Muscle of leg (tissue), 11 donors: ENCODE data around the gene MBTPS1. TPM values are rescaled to one million over a fixed set of nuclear protein-coding genes. Genes with fewer than 3 reads are reported as not detected.
A peak's percentile ranks its signal among the peaks of the same experiment; 100 is the strongest.

Source experiments
- DNase-seq: peaks from one replicate; pipeline ENCODE4 v3.0.0; 2013
- H3K27ac ChIP-seq: one replicate; pipeline ENCODE4 v1.5.1; 2013; ENCODE audit warnings: mild to moderate bottlenecking, low read length, control low read depth
- H3K27me3 ChIP-seq: one replicate; pipeline ENCODE4 v1.6.1; 2013; ENCODE audit warnings: low read length; ENCODE audit not compliant: control insufficient read depth, insufficient read depth
- H3K36me3 ChIP-seq: one replicate; pipeline ENCODE4 v1.6.1; 2013; ENCODE audit warnings: low read length; ENCODE audit not compliant: control insufficient read depth, insufficient read depth
- H3K4me1 ChIP-seq: one replicate; pipeline ENCODE4 v1.6.1; 2013; ENCODE audit warnings: low read length; ENCODE audit not compliant: control insufficient read depth, insufficient read depth
- H3K4me3 ChIP-seq: one replicate; pipeline ENCODE4 v1.5.1; 2013; ENCODE audit warnings: low read length, control low read depth
- H3K9me3 ChIP-seq: replicated peaks from 2 replicates; pipeline ENCODE4 v1.6.1; 2013; ENCODE audit warnings: low read depth, low read length; ENCODE audit not compliant: control insufficient read depth
- WGBS: methylation state at CpG from one replicate; pipeline ENCODE4 v1.1.5; 2013; ENCODE audit warnings: missing lambda C conversion rate; ENCODE audit not compliant: insufficient coverage; 5-methylcytosine and 5-hydroxymethylcytosine counted together
- polyA plus RNA-seq, 8 donors: library from polyadenylated mRNA; unstranded; fragments of 120-200 nt; gene quantifications; one replicate each; pipeline versions ENCODE4 v1.2.1 to v1.2.3, GENCODE V29; 2013; ENCODE audit warnings: inconsistent platforms in 1 of 8, low replicate concordance in 1 of 8; ENCODE audit not compliant: insufficient read length in 8 of 8, insufficient read depth in 1 of 8
- total RNA-seq: library from RNA; stranded (reverse); fragments of 120-200 nt; gene quantifications from one replicate; pipeline ENCODE4 v1.2.4, GENCODE V29; 2013

Gene MBTPS1
- total and polyA plus RNA-seq, 9 donors, result 54.8 to 91.7 (median 70.2) TPM

GRCh38 chr16:84055801-84056634, 60.7 kb downstream of the MBTPS1 start:
- peaks cover 82% of the 10 kb centered on the region for H3K36me3 ChIP-seq
- H3K27ac ChIP-seq, result no peak overlapping the region
- DNase-seq, result no peak
- H3K27me3 ChIP-seq, result no peaks in the 10 kb centered on the region
- no peaks in the 10 kb centered on the region for H3K4me1 ChIP-seq
- H3K4me3 ChIP-seq, result no peak overlapping the region
- 83% methylated on average over 17 of the region's 19 CpGs for WGBS
- H3K9me3 ChIP-seq, result no peaks in the 10 kb centered on the region

- H3K4me3 ChIP-seq, result no peak overlapping the region
- no peak overlapping the region for H3K27ac ChIP-seq
- no peaks in the 10 kb centered on the region for H3K27me3 ChIP-seq
- 42% methylated on average over 3 of the region's 5 CpGs for whole genome bisulfite sequencing
- H3K36me3 ChIP-seq, result peaks cover 76% of the 10 kb centered on the region
- peak; percentile 28 for DNase-seq
- H3K9me3 ChIP-seq, result no peaks in the 10 kb centered on the region
- no peaks in the 10 kb centered on the region for H3K4me1 ChIP-seq
These were observed 61.4 kb downstream of the MBTPS1 start for GRCh38 chr16:84055366-84055765.

GRCh38 chr16:84054916-84055315, 61.8 kb downstream of the MBTPS1 start:
- H3K36me3 ChIP-seq, result peaks cover 73% of the 10 kb centered on the region
- H3K4me1 ChIP-seq, result no peaks in the 10 kb centered on the region
- no peaks in the 10 kb centered on the region for H3K9me3 ChIP-seq
- H3K4me3 ChIP-seq, result no peak overlapping the region
- DNase-seq, result no peak
- H3K27me3 ChIP-seq, result no peaks in the 10 kb centered on the region
- WGBS, result 84% methylated on average over 10 of the region's 13 CpGs
- H3K27ac ChIP-seq, result no peak overlapping the region

GRCh38 chr16:84054271-84054670, 62.5 kb downstream of the MBTPS1 start:
- H3K36me3 ChIP-seq, result peaks cover 75% of the 10 kb centered on the region
- no peak overlapping the region for H3K4me3 ChIP-seq
- no peaks in the 10 kb centered on the region for H3K9me3 ChIP-seq
- no peak for DNase-seq
- H3K4me1 ChIP-seq, result no peaks in the 10 kb centered on the region
- no peak overlapping the region for H3K27ac ChIP-seq
- H3K27me3 ChIP-seq, result no peaks in the 10 kb centered on the region
- WGBS, result 95% methylated on average over 16 of the region's 16 CpGs

- no peak for DNase-seq
- peaks cover 71% of the 10 kb centered on the region for H3K36me3 ChIP-seq
- WGBS, result 90% methylated on average over 9 of the region's 13 CpGs
These were observed 63.5 kb downstream of the MBTPS1 start for GRCh38 chr16:84053237-84053636.

GRCh38 chr16:84052071-84052622, 64.6 kb downstream of the MBTPS1 start:
- peaks cover 64% of the 10 kb centered on the region for H3K36me3 ChIP-seq
- H3K9me3 ChIP-seq, result no peaks in the 10 kb centered on the region
- no peak for DNase-seq
- no peaks in the 10 kb centered on the region for H3K4me1 ChIP-seq
- no peaks in the 10 kb centered on the region for H3K27me3 ChIP-seq
- 90% methylated on average over 24 of the region's 27 CpGs for WGBS
- H3K27ac ChIP-seq, result no peak overlapping the region
- H3K4me3 ChIP-seq, result no peak overlapping the region

More at GRCh38 chr16:84053237-84053636, 63.5 kb downstream of the MBTPS1 start:
- no peaks in the 10 kb centered on the region for H3K4me1 ChIP-seq
- H3K9me3 ChIP-seq, result no peaks in the 10 kb centered on the region
- H3K27me3 ChIP-seq, result no peaks in the 10 kb centered on the region
- no peak overlapping the region for H3K27ac ChIP-seq
- H3K4me3 ChIP-seq, result no peak overlapping the region

- peaks cover 45% of the 10 kb centered on the region for H3K36me3 ChIP-seq
- H3K27me3 ChIP-seq, result no peaks in the 10 kb centered on the region
- H3K4me3 ChIP-seq, result no peak overlapping the region
- 92% methylated on average over 8 of the region's 9 CpGs for WGBS
- no peaks in the 10 kb centered on the region for H3K9me3 ChIP-seq
- no peaks in the 10 kb centered on the region for H3K4me1 ChIP-seq
- DNase-seq, result no peak
- H3K27ac ChIP-seq, result no peak overlapping the region
These were observed 66.4 kb downstream of the MBTPS1 start for GRCh38 chr16:84050316-84050715.

- WGBS, result 77% methylated on average over 13 of the region's 13 CpGs
- Histone ChIP-seq H3K4me3 (no peak overlapping the region), H3K36me3 (peaks cover 37% of the 10 kb centered on the region), H3K4me1 (no peaks in the 10 kb centered on the region), H3K27me3 (peaks cover 5% of the 10 kb centered on the region), H3K27ac (no peak overlapping the region), H3K9me3 (no peaks in the 10 kb centered on the region)
- no peak for DNase-seq
These were observed 67.2 kb downstream of the MBTPS1 start for GRCh38 chr16:84049403-84050060.

- H3K27ac ChIP-seq, result no peak overlapping the region
- no peaks in the 10 kb centered on the region for H3K4me1 ChIP-seq
- peaks cover 31% of the 10 kb centered on the region for H3K36me3 ChIP-seq
- no peak for DNase-seq
- no peak overlapping the region for H3K4me3 ChIP-seq
- 88% methylated on average over 12 of the region's 13 CpGs for WGBS
- peaks cover 7% of the 10 kb centered on the region for H3K27me3 ChIP-seq
- no peaks in the 10 kb centered on the region for H3K9me3 ChIP-seq
These were observed 67.9 kb downstream of the MBTPS1 start for GRCh38 chr16:84048871-84049270.

- peaks cover 27% of the 10 kb centered on the region for H3K36me3 ChIP-seq
- H3K4me3 ChIP-seq, result no peak overlapping the region
- H3K4me1 ChIP-seq, result no peaks in the 10 kb centered on the region
- H3K27me3 ChIP-seq, result peaks cover 12% of the 10 kb centered on the region
- 80% methylated on average over 5 of the region's 7 CpGs for WGBS
- H3K9me3 ChIP-seq, result no peaks in the 10 kb centered on the region
- no peak for DNase-seq
- no peak overlapping the region for H3K27ac ChIP-seq
These were observed 68.5 kb downstream of the MBTPS1 start for GRCh38 chr16:84048270-84048669.
